Type B pancreatic cell (in vitro differentiated cells): Measurements from ENCODE around the gene TPM1. TPM values are rescaled to one million over a fixed set of nuclear protein-coding genes. Genes with fewer than 3 reads are reported as not detected.
A peak's percentile ranks its signal among the peaks of the same experiment; 100 is the strongest.

Source experiments
- DNase-seq: peaks from one replicate; pipeline ENCODE4 v3.0.0; 2021; ENCODE audit warnings: mixed read lengths; ENCODE audit not compliant: unreplicated experiment; ENCODE audit errors: extremely low spot score
- H3K27ac Mint-ChIP-seq: 2 replicates; pipeline ENCODE4 v1.8.0; 2021; ENCODE audit warnings: mild to moderate bottlenecking, mixed read lengths
- H3K27me3 Mint-ChIP-seq: 2 replicates; pipeline ENCODE4 v1.8.0; 2021; ENCODE audit warnings: mixed read lengths
- H3K36me3 Mint-ChIP-seq: 2 replicates; pipeline ENCODE4 v1.8.0; 2021; ENCODE audit warnings: mixed read lengths
- H3K4me1 Mint-ChIP-seq: one replicate; pipeline ENCODE4 v1.8.0; 2021; ENCODE audit warnings: mixed read lengths; ENCODE audit not compliant: unreplicated experiment
- H3K4me3 Mint-ChIP-seq: 2 replicates; pipeline ENCODE4 v1.8.0; 2021; ENCODE audit warnings: mild to moderate bottlenecking, mixed read lengths
- H3K9me3 Mint-ChIP-seq: 2 replicates; pipeline ENCODE4 v1.8.0; 2021; ENCODE audit warnings: mixed read lengths
- total RNA-seq: library from RNA; stranded (reverse); gene quantifications from 2 replicates; pipeline ENCODE4 v1.2.1, GENCODE V29; 2021; ENCODE audit warnings: low replicate concordance
- TF ChIP-seq, protein P1 (sequence below): fragments of 200-600 bp; sonication (generic); conservative IDR thresholded peaks from 2 replicates; pipeline ENCODE4 v1.5.0; 2021; ENCODE audit warnings: antibody characterized with exemption, mild to moderate bottlenecking

The TPM1 gene
- total RNA-seq, 1 donor from 2014 or later: 447 TPM

DNA sequence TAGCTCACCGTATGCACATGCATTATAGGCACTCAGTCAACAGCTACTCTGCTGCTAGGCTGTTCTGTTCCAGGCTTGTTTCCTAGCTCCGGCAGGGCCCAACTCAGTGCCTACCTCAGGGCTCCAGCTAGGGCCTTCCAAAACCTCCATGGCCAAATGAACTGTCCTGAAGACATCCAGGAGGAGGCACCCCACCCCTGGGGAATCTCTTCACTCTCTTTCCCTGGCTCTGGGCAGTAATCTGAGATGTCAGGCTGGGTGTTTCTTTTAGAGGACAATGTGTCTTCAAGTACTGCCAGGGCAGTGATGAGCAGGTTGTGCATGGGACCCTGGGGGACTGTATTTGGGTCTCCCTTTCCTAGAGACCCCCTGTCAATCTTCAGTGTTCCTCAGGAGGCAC lies 38.3 kb upstream of the TPM1 start:
- H3K36me3 Mint-ChIP-seq: no peaks in the 10 kb centered on the region
- H3K9me3 Mint-ChIP-seq: peaks cover 5% of the 10 kb centered on the region
- H3K4me3 Mint-ChIP-seq: no peak overlapping the region
- no peak for DNase-seq
- TF ChIP-seq, protein P1, sequence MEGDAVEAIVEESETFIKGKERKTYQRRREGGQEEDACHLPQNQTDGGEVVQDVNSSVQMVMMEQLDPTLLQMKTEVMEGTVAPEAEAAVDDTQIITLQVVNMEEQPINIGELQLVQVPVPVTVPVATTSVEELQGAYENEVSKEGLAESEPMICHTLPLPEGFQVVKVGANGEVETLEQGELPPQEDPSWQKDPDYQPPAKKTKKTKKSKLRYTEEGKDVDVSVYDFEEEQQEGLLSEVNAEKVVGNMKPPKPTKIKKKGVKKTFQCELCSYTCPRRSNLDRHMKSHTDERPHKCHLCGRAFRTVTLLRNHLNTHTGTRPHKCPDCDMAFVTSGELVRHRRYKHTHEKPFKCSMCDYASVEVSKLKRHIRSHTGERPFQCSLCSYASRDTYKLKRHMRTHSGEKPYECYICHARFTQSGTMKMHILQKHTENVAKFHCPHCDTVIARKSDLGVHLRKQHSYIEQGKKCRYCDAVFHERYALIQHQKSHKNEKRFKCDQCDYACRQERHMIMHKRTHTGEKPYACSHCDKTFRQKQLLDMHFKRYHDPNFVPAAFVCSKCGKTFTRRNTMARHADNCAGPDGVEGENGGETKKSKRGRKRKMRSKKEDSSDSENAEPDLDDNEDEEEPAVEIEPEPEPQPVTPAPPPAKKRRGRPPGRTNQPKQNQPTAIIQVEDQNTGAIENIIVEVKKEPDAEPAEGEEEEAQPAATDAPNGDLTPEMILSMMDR: no peak
- H3K4me1 Mint-ChIP-seq: peaks cover 25% of the 10 kb centered on the region
- no peaks in the 10 kb centered on the region for H3K27me3 Mint-ChIP-seq
- no peak overlapping the region for H3K27ac Mint-ChIP-seq

DNA sequence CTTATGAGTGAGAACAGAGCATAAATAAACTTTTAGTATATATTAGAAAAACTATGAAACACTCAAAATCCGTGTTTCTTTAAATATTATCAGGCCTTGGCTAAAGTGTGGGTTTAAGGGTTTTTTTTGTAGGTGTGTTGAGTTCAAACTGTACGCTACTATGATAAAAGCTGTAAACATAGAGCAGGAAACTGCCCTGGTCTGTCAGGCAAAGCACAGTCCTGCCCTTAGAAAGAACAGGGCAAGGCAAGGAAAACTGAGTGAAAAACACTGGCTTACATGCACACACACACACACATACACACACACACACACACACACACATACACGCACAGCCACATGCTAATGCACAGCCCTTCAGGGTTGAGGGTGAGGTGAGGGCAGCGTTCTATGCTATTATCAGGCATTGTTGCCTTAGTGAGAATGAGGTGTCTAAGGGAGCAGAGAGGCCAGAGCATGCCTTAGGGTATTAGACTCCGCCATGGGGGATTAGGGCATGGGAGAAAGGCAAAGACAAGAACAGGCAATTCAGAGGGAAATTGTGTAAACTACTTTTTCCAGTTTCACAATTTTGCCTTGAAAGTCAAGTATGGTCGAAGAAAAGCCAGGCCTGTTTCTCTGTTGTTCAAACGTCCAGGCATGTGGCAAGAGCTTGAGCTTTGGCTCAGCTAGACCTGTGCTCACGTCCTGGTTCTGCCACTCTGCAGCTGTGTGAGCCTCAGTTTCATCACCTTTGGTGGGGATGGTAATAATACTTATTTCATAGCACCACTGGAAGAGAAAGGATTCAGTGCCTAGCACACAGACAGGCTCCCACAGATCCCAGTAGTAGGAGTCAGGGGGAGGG lies 36.3 kb upstream of the TPM1 start:
- Mint-ChIP-seq H3K4me3 (no peak overlapping the region), H3K27ac (peak overlapping the region; percentile 46), H3K9me3 (peaks cover 5% of the 10 kb centered on the region), H3K4me1 (peaks cover 19% of the 10 kb centered on the region), H3K27me3 (no peaks in the 10 kb centered on the region), H3K36me3 (no peaks in the 10 kb centered on the region)
- TF ChIP-seq, protein P1: no peak
- DNase-seq: no peak

DNA sequence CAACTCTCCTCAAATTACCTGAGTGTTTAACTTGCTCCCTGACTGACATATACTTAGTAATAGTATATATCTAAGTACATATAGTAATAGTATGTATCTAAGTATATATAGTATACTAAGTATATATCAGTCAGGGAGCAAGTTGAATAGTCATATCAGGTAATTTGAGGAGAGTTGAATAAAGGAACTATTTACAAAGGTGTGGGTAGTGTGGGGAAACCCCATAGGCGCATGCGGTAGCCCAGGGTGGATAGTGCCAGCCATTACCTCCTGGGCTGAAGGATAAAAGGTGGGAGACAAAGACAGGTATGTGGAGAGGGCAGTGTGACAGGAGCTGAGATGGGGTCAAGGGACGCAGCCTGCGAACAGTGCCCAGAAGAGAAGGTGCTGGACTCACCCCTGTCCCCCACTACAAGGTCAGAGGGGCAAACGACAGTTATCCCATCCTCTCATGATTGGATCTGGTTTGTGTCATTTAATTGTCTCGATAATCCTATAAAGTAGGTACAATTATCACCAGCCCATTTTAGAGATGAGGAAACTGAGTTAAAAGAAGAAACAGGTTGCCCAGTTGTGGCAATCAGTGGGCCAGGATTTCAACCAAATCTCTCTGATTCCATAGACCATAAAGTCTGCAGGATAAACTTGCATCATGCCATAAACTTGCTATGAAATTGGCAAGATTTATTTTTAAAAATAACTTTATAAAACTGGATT lies 34.1 kb upstream of the TPM1 start:
- no peaks in the 10 kb centered on the region for H3K27me3 Mint-ChIP-seq
- H3K27ac Mint-ChIP-seq: no peak overlapping the region
- H3K36me3 Mint-ChIP-seq: no peaks in the 10 kb centered on the region
- TF ChIP-seq, protein P1: no peak
- peaks cover 5% of the 10 kb centered on the region for H3K9me3 Mint-ChIP-seq
- no peak for DNase-seq
- no peak overlapping the region for H3K4me3 Mint-ChIP-seq
- H3K4me1 Mint-ChIP-seq: peaks cover 18% of the 10 kb centered on the region

DNA sequence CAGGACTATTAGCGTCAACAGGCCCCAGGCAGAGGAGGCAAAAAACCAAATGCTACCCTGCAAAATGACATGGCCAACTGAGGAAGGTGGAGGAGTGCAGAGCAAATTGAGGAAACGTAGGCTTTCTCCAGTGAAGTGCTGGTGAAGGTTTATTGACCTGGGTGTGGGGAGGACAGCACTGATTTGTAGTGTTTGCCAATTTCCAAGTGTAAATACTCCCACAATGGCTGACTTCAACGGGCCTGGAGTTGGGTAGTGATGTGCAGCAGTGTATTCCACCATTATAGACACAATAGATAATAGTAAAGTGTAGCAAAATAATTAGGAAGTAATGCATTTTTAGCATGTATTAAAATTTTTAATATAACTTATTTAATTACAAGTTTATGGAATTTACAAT lies 32.2 kb upstream of the TPM1 start:
- TF ChIP-seq, protein P1: no peak
- Mint-ChIP-seq H3K27ac (no peak overlapping the region), H3K4me3 (no peak overlapping the region), H3K36me3 (no peaks in the 10 kb centered on the region), H3K9me3 (peaks cover 12% of the 10 kb centered on the region), H3K4me1 (peaks cover 29% of the 10 kb centered on the region), H3K27me3 (no peaks in the 10 kb centered on the region)
- DNase-seq: no peak

DNA sequence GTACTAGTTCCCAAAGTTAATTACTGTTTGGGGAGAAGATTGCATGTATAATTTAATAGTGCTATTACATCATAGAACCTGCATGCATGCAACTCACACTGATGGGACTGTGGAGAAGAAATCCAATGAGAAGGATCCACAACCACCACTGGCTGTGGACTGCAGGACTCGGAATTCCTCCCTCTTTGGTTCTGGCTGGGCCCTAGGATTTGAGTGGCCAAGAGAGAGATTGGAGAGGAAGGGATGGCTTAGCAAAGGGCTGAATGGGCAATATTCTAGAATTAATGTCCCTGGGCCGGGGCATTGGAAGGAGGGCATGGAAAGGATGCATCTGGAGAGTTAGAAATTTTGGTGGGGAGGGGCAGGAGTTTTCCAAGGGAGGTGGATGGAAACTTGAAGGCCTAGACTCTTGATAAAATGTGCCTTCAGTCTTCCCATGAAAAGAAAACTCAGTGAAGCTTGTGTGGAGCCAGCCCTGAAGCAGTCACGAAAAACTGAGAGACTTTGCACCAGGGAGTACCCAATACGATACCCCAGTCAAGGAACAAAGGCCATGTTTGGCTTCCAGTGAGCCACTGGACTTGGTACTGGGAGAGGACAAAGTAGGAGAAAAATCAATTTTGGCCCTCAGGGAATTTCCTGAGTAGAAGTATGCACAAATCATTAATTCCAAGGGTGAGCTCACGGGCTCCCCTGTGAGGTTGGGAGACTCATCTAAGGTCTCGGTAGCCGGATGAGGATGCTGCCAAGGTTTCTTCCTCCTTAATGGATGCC lies 31.4 kb upstream of the TPM1 start:
- Mint-ChIP-seq H3K4me1 (peaks cover 31% of the 10 kb centered on the region), H3K9me3 (peaks cover 12% of the 10 kb centered on the region), H3K27ac (peak overlapping the region; percentile 25)

More for the DNA sequence above, 31.4 kb upstream of the TPM1 start:
- no peak for DNase-seq
- Mint-ChIP-seq H3K36me3 (no peaks in the 10 kb centered on the region), H3K4me3 (no peak overlapping the region), H3K27me3 (no peaks in the 10 kb centered on the region)
- TF ChIP-seq, protein P1: no peak
